Posterior cingulate gyrus (tissue), 11 donors: ENCODE results near the gene SAMD1.
"Not testable (repeated sequence)": the region's sequence is repeated elsewhere in the genome, so short reads cannot be mapped to it uniquely, and the experiment has no call there.

Source experiments
- DNase-seq, 10 donors: peaks; one replicate each; pipeline versions ENCODE4 v3.0.0 to v3.0.0-alpha.2; 2020 to 2021; ENCODE audit warnings: mixed read lengths in 3 of 10
- intact Hi-C: fragments of 100-400 bp; cut with DNase I; formaldehyde crosslinking; loops from one replicate; pipeline ENCODE4 v1.15.1; 2023

SAMD1 gene

DNA sequence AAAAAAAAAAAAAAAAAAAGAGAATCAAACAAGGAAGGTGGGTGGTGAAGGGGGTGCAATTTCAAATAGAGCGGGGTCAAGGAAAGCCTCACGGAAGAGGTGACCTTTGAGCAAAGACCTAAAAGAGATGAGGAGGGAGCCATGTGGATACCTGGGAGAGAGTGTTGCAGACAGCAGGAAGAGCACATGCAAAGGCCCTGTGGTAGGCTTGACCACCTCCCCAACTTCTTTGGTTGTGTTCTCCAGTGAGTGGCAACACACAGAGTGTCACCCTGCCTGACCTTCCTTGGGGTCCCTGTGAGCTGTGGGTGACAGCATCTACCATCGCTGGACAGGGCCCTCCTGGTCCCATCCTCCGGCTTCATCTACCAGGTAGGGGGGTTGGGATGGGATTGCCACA lies 40.0 kb downstream of the SAMD1 start:
- intact Hi-C loops: no loop called here
- no peak for DNase-seq

DNA sequence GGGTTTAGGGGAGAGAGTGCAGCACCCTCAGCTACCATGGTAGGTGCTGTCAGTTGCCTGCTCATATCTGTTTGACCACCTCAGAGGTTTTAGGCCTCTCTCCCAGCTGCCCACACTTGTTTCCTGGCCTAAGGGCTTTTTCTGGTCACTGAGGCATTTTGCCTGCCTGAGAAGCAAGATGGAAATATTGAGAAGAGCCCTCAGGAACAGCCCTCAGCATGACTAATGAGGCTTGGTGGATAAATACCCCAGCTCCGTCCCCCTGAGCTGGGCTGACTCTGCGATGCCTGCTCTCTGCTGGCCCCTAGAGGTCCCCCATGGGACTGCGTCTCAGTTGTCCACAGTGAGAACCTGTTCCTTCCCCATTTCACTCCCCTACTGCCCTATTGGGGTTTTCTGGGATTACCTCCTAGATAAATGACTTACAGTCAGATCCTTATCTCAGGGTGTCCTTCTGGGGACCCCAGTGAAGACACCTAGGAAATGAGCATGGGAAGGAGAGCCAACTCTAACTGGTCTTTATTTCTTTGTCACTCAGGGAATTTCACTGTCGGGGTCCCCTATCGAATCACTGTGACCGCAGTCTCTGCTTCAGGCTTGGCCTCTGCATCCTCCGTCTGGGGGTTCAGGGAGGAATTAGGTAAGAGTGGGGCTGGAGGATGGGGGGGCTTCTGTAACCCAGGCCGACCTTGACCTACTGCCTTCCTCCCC lies 42.0 kb downstream of the SAMD1 start:
- intact Hi-C loops: no loop called here
- peak in 3 of 10 donors; percentile 17 to 40 (median 29) for DNase-seq

DNA sequence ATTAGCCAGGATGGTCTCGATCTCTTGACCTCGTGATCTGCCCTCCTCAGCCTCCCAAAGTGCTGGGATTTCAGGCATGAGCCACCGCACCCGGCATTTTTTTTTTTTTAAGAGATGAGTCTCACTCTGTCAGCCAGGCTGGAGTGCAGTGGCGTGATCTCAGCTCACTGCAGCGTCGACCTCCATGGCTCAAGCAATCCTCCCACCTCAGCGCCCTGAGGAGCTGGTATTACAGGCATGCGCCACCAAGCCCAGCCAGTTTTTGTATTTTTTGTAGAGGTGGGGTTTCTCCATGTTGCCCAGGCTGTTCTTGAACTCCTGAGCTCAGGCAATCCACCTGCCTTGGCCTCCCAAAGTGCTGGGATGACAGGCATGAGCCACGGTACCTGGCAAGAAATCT lies 42.7 kb downstream of the SAMD1 start:
- DNase-seq, intact Hi-C loops: not testable (repeated sequence)

DNA sequence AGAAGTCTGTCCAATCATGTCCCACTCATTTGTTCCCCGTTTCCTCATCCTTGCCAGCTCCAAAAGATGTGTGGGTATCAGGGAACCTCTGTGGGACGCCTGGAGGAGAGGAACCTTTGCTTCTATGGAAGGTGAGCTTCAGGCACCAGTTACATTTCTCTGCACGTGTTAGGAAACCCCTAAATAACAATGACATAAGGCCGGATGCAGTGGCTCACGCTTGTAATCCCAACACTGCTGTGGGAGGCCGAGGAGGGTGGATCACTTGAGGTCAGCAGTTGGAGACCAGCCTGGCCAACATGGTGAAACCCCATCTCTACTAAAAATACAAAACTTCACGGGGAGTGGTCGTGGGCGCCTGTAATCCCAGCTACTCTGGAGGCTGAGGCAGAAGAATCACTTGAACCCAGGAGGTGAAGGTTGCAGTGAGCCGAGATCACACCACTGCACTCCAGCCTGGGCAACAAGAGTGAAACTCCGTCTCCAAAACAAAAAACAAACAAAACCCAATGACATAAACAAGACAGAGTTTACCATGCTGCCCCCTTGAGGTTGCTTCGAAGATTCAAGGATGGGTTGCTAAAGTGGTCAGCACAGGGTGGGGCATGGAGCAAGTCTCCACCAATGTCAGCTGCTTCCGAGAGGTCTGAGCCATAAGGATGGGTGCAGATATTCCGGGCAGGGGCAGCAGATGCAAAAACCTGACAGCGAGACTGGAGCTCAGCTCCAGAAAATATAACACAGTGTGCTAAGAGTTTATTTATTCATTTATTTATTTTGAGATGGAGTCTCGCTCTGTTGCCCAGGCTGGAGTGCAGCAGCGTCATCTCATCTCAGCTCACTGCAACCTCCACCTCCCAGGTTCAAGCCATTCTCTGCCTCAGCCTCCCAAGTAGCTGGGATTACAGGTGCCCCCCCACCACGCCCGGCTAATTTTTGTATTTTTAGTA lies 47.6 kb downstream of the SAMD1 start:
- DNase-seq: peak in 3 of 10 donors; percentile 27 to 34 (median 30)
- intact Hi-C loops: not testable (repeated sequence)

DNA sequence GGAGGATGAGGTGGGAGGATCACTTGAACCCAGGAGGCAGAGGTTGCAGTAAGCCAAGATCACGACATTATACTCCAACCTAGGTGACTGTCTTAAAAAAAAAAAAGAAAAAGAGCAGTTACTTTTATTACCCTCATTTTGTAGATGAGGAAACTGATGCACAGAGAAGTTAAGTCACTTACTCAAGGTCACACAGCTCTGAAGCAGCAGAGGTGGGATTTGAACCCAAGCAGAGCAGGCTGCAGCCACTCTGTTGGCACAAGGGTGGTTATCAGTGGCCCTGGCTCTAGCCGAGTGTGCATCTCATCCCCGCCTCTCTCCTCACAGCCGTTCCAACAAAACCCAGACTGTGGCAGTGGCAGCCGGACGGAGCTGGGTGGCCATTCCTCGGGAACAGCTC lies 51.4 kb downstream of the SAMD1 start:
- intact Hi-C loops: no loop called here
- DNase-seq: no peak
